Gastrocnemius medialis (tissue), 4 donors: ENCODE measurements around the gene COMP. TPM values are rescaled to one million over a fixed set of nuclear protein-coding genes. Genes with fewer than 3 reads are reported as not detected.

Experiments
- ATAC-seq, 2 donors: fragments of 150-250 bp; one replicate each; pipeline ENCODE4 v1.9.1; 2016
- DNase-seq, 2 donors: peaks; one replicate each; pipeline ENCODE4 v3.0.0-alpha.2; 2019
- H3K27ac ChIP-seq, 4 donors: fragments of 200-600 bp; sonication (generic); 1 replicate in 1 of 4; 2 replicates in 3 of 4; pipeline ENCODE4 v1.5.1; 2016 to 2018; ENCODE audit warnings: mild to moderate bottlenecking in 2 of 4, moderate library complexity in 1 of 4
- H3K27me3 ChIP-seq, 3 donors: fragments of 200-600 bp; sonication (generic) in 2 of 3; 1 replicate in 1 of 3; 2 replicates in 2 of 3; pipeline versions ENCODE4 v1.5.1 to v1.6.0; 2016 to 2019; ENCODE audit warnings: mild to moderate bottlenecking in 1 of 3, moderate library complexity in 1 of 3
- H3K36me3 ChIP-seq, 2 donors: fragments of 200-600 bp; sonication (generic) in 1 of 2; one replicate each; pipeline ENCODE4 v1.5.1; 2017 to 2018
- H3K4me1 ChIP-seq, 2 donors: fragments of 200-600 bp; sonication (generic) in 1 of 2; one replicate each; pipeline ENCODE4 v1.5.1; 2016 to 2017; ENCODE audit warnings: mild to moderate bottlenecking in 2 of 2
- H3K4me3 ChIP-seq, 4 donors: fragments of 200-600 bp; sonication (generic) in 3 of 4; 1 replicate in 1 of 4; 2 replicates in 3 of 4; pipeline ENCODE4 v1.5.1; 2016 to 2019; ENCODE audit warnings: mild to moderate bottlenecking in 2 of 4
- H3K9me3 ChIP-seq, 3 donors: fragments of 200-600 bp; sonication (generic) in 2 of 3; 1 replicate in 1 of 3; 2 replicates in 2 of 3; pipeline ENCODE4 v1.5.1; 2016 to 2019
- POLR2A ChIP-seq, 2 donors: fragments of 450-650 bp; IDR thresholded peaks; one replicate each; pipeline ENCODE4 v1.6.1; 2017; ENCODE audit warnings: antibody characterized with exemption in 2 of 2, mild to moderate bottlenecking in 2 of 2, moderate library complexity in 2 of 2
- in situ Hi-C, 4 donors: fragments of 200-750 bp; cut with MboI; loops; one replicate each; pipeline versions ENCODE4 v1.15.0 to v1.8.0; 2017; ENCODE audit warnings: low sequenced_read_pairs in 4 of 4
- intact Hi-C: fragments of 100-400 bp; cut with DNase I; formaldehyde crosslinking; loops from one replicate; pipeline ENCODE4 v1.15.1; 2023; ENCODE audit warnings: low total_unique reads
- total RNA-seq, 4 donors: library from RNA; depleted of rRNA; stranded (reverse); fragments of >200 nt; gene quantifications; one replicate each; pipeline versions ENCODE4 v1.1.0 to v1.2.3, GENCODE V29; 2016
- TF ChIP-seq, protein P1 (sequence below), 5 experiments: fragments of 450-650 bp in 3 of 5; fragments of 200-600 bp in 2 of 5; sonication (generic) in 2 of 5; IDR thresholded peaks in 4 of 5; conservative IDR thresholded peaks in 1 of 5; 1 replicate in 4 of 5; 2 replicates in 1 of 5; pipeline ENCODE4 v1.5.1; 2016 to 2019; ENCODE audit warnings: antibody characterized with exemption in 5 of 5, mild to moderate bottlenecking in 3 of 5, moderate library complexity in 3 of 5

COMP gene
- total RNA-seq, 4 donors from 2014 or later: 0.24 to 77.8 (median 1.3) TPM; not detected in 1

DNA sequence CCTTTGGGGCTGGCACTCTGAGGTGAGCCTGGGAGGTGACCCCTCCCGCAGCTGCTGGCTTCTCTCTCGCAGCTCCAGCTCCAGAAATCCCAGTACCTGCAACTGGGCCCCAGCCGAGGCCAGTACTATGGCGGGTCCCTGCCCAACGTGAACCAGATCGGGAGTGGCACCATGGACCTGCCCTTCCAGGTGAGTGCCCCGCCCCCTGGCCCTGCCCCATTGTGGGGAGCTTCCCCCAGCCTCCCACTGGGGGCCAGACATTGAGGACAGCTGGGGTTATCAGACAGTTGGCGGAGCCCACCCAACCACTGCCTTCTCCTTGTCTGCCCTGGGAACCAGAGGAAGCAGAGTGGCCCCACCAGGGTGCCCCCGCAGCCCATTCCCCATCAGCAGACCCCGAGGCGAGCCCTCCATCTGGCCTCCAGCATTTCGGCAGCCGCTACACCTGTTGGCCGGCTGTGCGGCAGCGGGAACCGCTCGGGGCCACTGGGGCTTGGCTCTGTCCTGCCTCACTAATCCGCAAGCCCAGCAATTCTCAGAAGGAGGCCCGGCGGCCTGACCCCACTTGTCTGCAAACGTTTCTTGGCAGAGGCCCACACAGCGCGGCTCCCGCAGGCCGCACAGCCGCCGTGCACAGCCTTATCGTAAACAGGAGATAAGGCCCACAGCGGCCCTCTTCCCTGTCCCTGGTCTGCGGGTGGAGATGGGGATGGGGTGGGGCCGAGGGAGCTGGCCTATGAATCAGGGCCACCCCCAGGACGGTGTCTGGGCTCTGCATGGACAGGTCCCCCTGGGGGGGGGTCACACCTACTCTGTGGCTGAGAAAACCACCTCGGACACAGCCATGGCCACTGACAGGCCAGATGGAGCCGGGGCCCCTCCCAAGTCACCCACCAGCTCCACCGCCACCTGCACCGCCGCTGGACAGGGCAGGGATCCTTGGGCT, 48.0 kb downstream of the COMP start:
- H3K27me3 ChIP-seq: no peaks in the 10 kb centered on the region
- no peak for TF ChIP-seq POLR2A (IDR thresholded peaks at IDR 0.05)
- TF ChIP-seq, protein P1, sequence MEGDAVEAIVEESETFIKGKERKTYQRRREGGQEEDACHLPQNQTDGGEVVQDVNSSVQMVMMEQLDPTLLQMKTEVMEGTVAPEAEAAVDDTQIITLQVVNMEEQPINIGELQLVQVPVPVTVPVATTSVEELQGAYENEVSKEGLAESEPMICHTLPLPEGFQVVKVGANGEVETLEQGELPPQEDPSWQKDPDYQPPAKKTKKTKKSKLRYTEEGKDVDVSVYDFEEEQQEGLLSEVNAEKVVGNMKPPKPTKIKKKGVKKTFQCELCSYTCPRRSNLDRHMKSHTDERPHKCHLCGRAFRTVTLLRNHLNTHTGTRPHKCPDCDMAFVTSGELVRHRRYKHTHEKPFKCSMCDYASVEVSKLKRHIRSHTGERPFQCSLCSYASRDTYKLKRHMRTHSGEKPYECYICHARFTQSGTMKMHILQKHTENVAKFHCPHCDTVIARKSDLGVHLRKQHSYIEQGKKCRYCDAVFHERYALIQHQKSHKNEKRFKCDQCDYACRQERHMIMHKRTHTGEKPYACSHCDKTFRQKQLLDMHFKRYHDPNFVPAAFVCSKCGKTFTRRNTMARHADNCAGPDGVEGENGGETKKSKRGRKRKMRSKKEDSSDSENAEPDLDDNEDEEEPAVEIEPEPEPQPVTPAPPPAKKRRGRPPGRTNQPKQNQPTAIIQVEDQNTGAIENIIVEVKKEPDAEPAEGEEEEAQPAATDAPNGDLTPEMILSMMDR (IDR thresholded peaks at IDR 0.05 in 4 of 5, conservative IDR thresholded peaks at IDR 0.05 in 1 of 5): no peak
- DNase-seq (no peak), ATAC-seq (no peak)
- no peaks in the 10 kb centered on the region for H3K9me3 ChIP-seq
- in situ Hi-C loops (no loop called here), intact Hi-C loops (no loop called here)
- no peak overlapping the region for H3K4me3 ChIP-seq
- no peaks in the 10 kb centered on the region for H3K36me3 ChIP-seq
- no peak overlapping the region for H3K27ac ChIP-seq
- no peaks in the 10 kb centered on the region for H3K4me1 ChIP-seq

DNA sequence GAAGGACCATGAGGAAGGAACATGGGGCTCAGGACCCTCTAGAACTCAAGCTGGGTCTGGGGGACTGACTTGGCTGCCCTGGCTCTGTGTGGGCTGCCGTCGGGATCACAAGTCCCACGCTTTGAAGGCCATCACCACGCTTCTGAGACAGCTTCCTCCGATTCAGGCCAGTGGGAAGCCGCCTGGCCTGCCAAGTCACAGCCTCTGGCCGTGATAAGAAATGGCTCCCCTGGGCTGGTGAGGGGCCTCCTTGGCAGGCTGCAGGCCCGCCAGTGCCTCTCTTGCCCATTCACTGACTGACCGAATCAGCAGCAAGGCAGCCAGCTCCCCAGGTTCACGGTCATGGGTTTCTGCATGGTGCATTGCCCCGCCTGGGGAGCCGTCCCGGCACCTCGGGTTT, 48.8 kb downstream of the COMP start:
- intact Hi-C loops: no loop called here
- in situ Hi-C loops: no loop called here
- Histone ChIP-seq H3K27me3 (no peaks in the 10 kb centered on the region), H3K27ac (no peak overlapping the region), H3K36me3 (no peaks in the 10 kb centered on the region), H3K4me1 (no peaks in the 10 kb centered on the region), H3K4me3 (no peak overlapping the region), H3K9me3 (no peaks in the 10 kb centered on the region)
- DNase-seq (no peak), ATAC-seq (no peak)
- TF ChIP-seq, protein P1 (IDR thresholded peaks at IDR 0.05 in 4 of 5, conservative IDR thresholded peaks at IDR 0.05 in 1 of 5): no peak
- no peak for TF ChIP-seq POLR2A (IDR thresholded peaks at IDR 0.05)

DNA sequence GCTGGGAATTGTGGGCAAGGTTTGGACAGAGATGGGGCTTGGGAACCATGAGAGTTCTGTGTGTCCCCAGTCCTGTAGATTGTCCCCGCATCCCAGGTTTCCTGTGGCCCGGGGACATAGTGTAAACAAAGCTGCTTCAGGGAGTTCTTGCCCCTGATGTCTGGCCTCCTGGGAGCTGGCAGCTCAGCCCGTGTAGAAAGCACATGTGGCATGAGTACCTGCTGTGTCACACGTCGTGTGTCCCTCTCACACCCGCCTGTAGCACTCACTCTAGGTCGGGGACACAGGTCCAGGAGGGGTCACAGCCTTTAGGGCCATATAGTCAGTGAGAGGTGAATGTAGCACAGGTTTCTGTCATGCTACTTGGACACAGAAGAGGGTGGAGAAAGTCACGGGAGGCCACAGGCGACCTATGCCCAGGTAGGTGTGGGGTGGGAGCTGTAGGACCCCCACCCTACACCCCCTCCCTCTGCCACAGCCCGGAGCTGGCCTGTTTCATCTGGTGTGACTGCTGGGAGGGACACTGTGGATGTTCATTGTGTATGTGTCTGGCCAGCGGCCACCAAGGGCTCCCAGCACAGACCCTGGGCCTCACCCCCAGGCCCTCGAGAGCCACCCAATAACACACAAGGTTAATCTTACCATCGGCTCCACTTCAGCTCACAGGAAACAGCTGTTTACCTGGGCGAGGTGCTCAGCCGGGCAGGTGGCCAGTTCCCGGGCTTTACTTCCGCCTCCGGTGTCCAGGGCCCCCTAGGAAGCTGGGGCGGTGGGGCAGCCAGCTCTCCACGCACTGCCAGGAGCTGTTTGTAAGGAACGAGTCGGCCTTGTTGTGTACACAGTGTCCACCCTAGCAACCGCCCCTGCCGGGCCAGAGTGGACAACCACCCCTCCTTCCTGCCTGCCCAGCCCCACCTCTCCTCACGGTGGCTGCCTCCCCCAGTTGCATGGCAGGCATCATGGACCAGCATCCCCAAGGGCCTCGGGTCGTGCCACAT, 49.7 kb downstream of the COMP start:
- ATAC-seq: no peak
- intact Hi-C loops: no loop called here

DNA sequence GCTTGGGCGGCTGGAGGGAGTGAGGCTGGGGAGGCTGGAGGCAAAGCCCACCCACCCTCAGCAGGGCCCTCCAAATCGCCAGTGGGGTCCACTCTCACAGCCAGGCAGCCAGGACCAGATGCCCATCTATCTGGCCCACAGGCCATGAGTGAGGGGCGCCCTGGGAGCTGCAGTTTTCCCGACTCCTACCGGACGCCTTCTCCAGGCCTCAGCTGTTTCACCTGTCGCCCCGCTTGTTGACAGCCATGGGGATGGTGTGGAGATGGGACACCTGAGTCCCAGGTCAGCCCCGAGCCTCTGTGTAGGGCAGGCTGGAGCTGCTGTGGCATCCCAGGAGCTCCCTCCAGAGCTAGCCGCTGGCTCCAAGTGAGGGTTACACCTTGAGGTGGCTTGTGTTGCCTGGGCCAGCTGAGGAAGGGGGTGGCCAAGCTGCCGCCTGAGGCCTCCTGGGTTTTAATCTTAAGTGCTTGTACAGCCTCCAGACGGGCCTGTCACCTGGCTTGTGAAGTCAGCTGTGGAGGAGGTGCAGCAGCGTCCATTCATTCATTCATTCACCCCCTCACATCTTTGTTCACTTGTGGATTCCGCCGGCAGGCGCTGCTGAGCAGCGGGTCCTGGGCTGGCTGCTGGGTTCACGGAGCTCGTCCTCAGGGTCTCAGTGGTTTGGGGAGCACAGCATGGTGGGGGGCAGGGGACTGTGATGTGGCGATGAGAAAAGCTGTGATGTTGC, 52.0 kb downstream of the COMP start:
- H3K4me3 ChIP-seq: no peak overlapping the region
- in situ Hi-C loops: no loop called here
- ATAC-seq (no peak), DNase-seq (no peak)
- H3K27ac ChIP-seq: no peak overlapping the region
- no peaks in the 10 kb centered on the region for H3K4me1 ChIP-seq
- TF ChIP-seq, protein P1 (IDR thresholded peaks at IDR 0.05 in 4 of 5, conservative IDR thresholded peaks at IDR 0.05 in 1 of 5): no peak
- TF ChIP-seq POLR2A (IDR thresholded peaks at IDR 0.05): no peak
- no peaks in the 10 kb centered on the region for H3K27me3 ChIP-seq
- intact Hi-C loops: no loop called here
- H3K9me3 ChIP-seq: no peaks in the 10 kb centered on the region
- H3K36me3 ChIP-seq: no peaks in the 10 kb centered on the region

More for the DNA sequence above, 49.7 kb downstream of the COMP start:
- no peak overlapping the region for H3K27ac ChIP-seq
- no peaks in the 10 kb centered on the region for H3K9me3 ChIP-seq
- no peaks in the 10 kb centered on the region for H3K36me3 ChIP-seq
- in situ Hi-C loops: no loop called here
- DNase-seq: no peak
- no peaks in the 10 kb centered on the region for H3K27me3 ChIP-seq
- TF ChIP-seq, protein P1 (IDR thresholded peaks at IDR 0.05 in 4 of 5, conservative IDR thresholded peaks at IDR 0.05 in 1 of 5): no peak
- no peak for TF ChIP-seq POLR2A (IDR thresholded peaks at IDR 0.05)
- no peaks in the 10 kb centered on the region for H3K4me1 ChIP-seq
- no peak overlapping the region for H3K4me3 ChIP-seq
